Left ventricle myocardium inferior (tissue), 1 donor: ENCODE data around the gene MYO18B. TPM values are rescaled to one million over a fixed set of nuclear protein-coding genes. Genes with fewer than 3 reads are reported as not detected.

Experiments
- DNase-seq: peaks from one replicate; pipeline ENCODE4 v3.0.0-alpha.2; 2020
- H3K27ac ChIP-seq: fragments of 200-600 bp; replicated peaks from 2 replicates; pipeline ENCODE4 v1.8.0; 2021
- H3K27me3 ChIP-seq: fragments of 200-600 bp; 2 replicates; pipeline ENCODE4 v1.8.0; 2021; ENCODE audit warnings: low read depth
- H3K36me3 ChIP-seq: fragments of 200-600 bp; 2 replicates; pipeline ENCODE4 v1.8.0; 2021
- H3K4me1 ChIP-seq: fragments of 200-600 bp; 2 replicates; pipeline ENCODE4 v1.8.0; 2021
- H3K4me3 ChIP-seq: fragments of 200-600 bp; 2 replicates; pipeline ENCODE4 v1.8.0; 2021; ENCODE audit warnings: mild to moderate bottlenecking, moderate library complexity
- H3K9me3 ChIP-seq: fragments of 200-600 bp; replicated peaks from 2 replicates; pipeline ENCODE4 v1.8.0; 2021
- CTCF ChIP-seq: fragments of 200-600 bp; IDR thresholded peaks from 2 replicates; pipeline ENCODE4 v1.8.0; 2021; ENCODE audit warnings: antibody characterized with exemption, mild to moderate bottlenecking, borderline replicate concordance
- intact Hi-C: fragments of 100-400 bp; cut with micrococcal nuclease; formaldehyde crosslinking; loops from one replicate; pipeline ENCODE4 v1.11.0; 2022
- total RNA-seq: library from RNA; stranded (reverse); fragmentation: NEBNext Ultra II Directional; extraction: Animal tissue kit (Norgen Biotek cat#: 25700); gene quantifications from one replicate; pipeline ENCODE4 v1.2.1, GENCODE V29; 2021
- donor health status: DM: no; HTN: yes; CAD: no; lungs with severe emphysema.

MYO18B gene
- total RNA-seq, 1 donor from 2014 or later: 163 TPM

DNA sequence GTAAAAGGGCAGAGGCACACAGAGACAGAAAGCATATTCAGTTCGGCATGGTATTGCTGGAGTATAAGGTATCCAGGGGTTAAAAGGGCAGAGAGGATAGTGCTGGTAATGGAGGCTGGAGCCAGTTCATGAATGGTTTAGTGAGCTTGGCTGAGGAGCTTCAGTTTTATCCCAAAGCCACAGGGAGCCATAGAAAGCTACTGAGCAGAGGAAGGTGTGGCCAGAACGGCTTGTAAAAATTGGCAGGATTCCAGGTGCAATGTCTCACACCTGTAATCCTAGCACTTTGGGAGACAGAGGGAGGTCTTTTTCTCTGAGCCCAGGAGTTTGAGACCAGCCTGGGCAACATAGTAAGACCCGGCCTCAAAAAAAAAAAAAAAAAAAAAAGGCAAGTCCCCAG lies 186.1 kb downstream of the MYO18B start:
- intact Hi-C loops: no loop called here
- no peak for TF ChIP-seq CTCF

DNA sequence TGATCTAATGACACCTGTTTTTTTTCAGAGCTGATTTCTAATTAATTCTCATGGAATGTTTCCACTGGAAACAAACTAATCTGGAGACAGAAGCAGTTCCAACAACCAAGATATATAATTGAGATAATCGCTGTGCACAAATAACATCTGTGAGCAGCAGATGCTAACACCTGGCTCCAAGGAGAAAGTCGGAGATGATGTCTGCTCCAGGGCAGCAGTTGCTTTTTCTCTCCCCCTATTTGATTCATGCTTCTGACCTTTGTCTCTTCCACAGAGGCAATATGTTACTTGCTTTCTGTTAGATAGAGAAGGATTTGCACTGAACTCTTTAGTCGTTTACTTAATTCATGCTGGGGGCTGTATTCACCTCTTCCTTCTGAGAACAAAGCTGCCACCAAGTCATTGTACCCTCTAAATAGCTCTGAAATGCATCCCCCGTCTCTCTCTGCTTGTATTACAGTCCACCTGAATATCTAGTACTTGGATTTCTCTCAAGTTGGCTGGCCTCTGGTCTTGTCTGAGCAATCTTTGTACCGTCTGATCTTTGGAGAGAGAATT lies 187.4 kb downstream of the MYO18B start:
- no peak for DNase-seq
- Histone ChIP-seq H3K27me3 (peaks cover 8% of the 10 kb centered on the region), H3K4me1 (no peaks in the 10 kb centered on the region), H3K9me3 (no peaks in the 10 kb centered on the region), H3K4me3 (no peak overlapping the region), H3K36me3 (peaks cover 11% of the 10 kb centered on the region), H3K27ac (no peak overlapping the region)
- TF ChIP-seq CTCF: no peak
- intact Hi-C loops: no loop called here

More for the DNA sequence above, 186.1 kb downstream of the MYO18B start:
- H3K27me3 ChIP-seq: peaks cover 15% of the 10 kb centered on the region
- no peaks in the 10 kb centered on the region for H3K4me1 ChIP-seq
- no peak for DNase-seq
- H3K4me3 ChIP-seq: no peak overlapping the region
- H3K27ac ChIP-seq: no peak overlapping the region
- H3K36me3 ChIP-seq: peaks cover 17% of the 10 kb centered on the region
- H3K9me3 ChIP-seq: no peaks in the 10 kb centered on the region

GRCh38 chr22:25930083-25930482 lies 188.1 kb downstream of the MYO18B start:
- H3K27me3 ChIP-seq: peaks cover 9% of the 10 kb centered on the region
- no peak for DNase-seq
- peaks cover 6% of the 10 kb centered on the region for H3K36me3 ChIP-seq
- no peak for TF ChIP-seq CTCF
- intact Hi-C loops: no loop called here
- H3K27ac ChIP-seq: no peak overlapping the region
- no peak overlapping the region for H3K4me3 ChIP-seq
- no peaks in the 10 kb centered on the region for H3K9me3 ChIP-seq
- no peaks in the 10 kb centered on the region for H3K4me1 ChIP-seq

DNA sequence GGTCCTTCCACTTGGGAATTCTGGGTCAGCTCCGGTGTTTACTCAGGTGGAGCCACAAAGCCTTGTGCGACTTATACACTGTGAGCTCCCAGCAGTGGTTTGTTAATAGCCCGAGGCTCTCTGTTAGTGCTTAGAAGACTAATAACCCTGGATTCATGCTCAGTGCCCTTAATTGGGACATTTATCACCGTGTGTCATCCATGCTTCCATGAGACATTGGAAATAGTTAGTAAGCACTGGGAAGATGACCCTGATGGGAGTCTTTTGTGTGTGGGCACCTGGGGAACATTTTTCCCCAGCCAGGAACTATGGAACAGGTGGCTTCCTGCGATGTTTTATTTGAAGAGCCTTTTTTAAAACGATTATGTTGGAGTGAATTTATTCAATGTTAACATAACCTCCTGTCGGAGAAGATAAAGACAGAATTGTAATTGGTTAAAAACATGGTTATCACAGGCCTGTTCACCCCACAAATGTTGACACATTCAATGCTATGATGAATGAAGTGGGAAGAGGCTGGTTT lies 188.9 kb downstream of the MYO18B start:
- no peak for DNase-seq
- no peaks in the 10 kb centered on the region for H3K9me3 ChIP-seq
- H3K36me3 ChIP-seq: peaks cover 5% of the 10 kb centered on the region
- no peak overlapping the region for H3K4me3 ChIP-seq
- H3K27ac ChIP-seq: no peak overlapping the region
- TF ChIP-seq CTCF: no peak
- intact Hi-C loops: no loop called here
- H3K4me1 ChIP-seq: no peaks in the 10 kb centered on the region
- H3K27me3 ChIP-seq: peaks cover 12% of the 10 kb centered on the region

DNA sequence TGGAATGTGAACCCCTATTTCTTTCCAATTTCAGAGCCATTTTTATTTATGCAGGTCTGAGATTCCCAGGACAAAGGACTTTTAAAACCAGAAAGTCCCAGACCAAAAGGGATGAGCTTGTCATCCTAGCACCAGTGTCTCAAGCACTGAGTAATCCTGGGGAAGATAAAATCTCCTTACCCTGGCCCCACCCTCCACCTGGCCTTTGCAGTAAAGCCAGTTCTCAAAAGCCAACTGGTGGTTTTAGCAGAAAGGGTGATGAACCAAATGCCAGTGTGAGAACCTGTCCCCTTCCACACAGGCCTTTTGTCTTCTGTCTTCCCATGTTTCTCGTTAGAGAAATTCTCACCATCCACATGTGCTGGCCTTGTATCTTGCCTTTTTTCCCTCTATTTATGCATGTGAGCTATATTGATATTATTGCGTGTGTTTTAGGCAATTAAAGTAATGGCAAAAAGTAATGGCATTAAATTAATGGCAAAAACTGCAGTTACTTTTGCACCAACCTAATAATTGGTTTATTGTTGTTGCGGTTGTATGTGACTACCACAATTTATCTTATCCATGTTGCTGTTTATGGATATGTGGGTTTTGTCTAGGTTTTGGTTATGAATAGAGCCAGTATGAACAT lies 191.3 kb downstream of the MYO18B start:
- no peak for TF ChIP-seq CTCF
- intact Hi-C loops: no loop called here
- H3K4me3 ChIP-seq: no peak overlapping the region
- no peak for DNase-seq
- H3K27ac ChIP-seq: no peak overlapping the region
- peaks cover 11% of the 10 kb centered on the region for H3K36me3 ChIP-seq
- peaks cover 12% of the 10 kb centered on the region for H3K27me3 ChIP-seq
- H3K9me3 ChIP-seq: no peaks in the 10 kb centered on the region
- H3K4me1 ChIP-seq: no peaks in the 10 kb centered on the region
